WTC11 (cell line): Measurements from ENCODE around the gene LEKR1.

Source experiments
- ATF6 ChIP-seq: sonication (generic); formaldehyde crosslinking; IDR thresholded peaks from 2 replicates; pipeline ENCODE4 v1.8.1; 2023; ENCODE audit warnings: mild to moderate bottlenecking, missing genetic modification reagents
- CTCF ChIP-seq: fragments of 200-600 bp; IDR thresholded peaks from 2 replicates; pipeline ENCODE4 v1.8.0; 2022; ENCODE audit warnings: antibody characterized with exemption
- JUN ChIP-seq: sonication (generic); formaldehyde crosslinking; IDR thresholded peaks from 2 replicates; pipeline ENCODE4 v1.8.0; 2023; ENCODE audit warnings: mild to moderate bottlenecking, missing genetic modification reagents
- RELA ChIP-seq: sonication (generic); formaldehyde crosslinking; IDR thresholded peaks from 2 replicates; pipeline ENCODE4 v1.8.1; 2022; ENCODE audit warnings: missing genetic modification reagents, mild to moderate bottlenecking, borderline replicate concordance
- SMAD3 ChIP-seq: sonication (generic); formaldehyde crosslinking; IDR thresholded peaks from 2 replicates; pipeline ENCODE4 v1.8.0; 2022; ENCODE audit warnings: missing genetic modification reagents, mild to moderate bottlenecking, borderline replicate concordance
- TF ChIP-seq, protein P1 (sequence below): sonication (generic); formaldehyde crosslinking; IDR thresholded peaks from 2 replicates; pipeline ENCODE4 v1.8.0; 2022; ENCODE audit warnings: mild to moderate bottlenecking, missing genetic modification reagents
- TF ChIP-seq, protein P2 (sequence below): sonication (generic); formaldehyde crosslinking; IDR thresholded peaks from 2 replicates; pipeline ENCODE4 v1.8.1; 2022; ENCODE audit warnings: mild to moderate bottlenecking, missing genetic modification reagents, moderate library complexity, borderline replicate concordance

DNA sequence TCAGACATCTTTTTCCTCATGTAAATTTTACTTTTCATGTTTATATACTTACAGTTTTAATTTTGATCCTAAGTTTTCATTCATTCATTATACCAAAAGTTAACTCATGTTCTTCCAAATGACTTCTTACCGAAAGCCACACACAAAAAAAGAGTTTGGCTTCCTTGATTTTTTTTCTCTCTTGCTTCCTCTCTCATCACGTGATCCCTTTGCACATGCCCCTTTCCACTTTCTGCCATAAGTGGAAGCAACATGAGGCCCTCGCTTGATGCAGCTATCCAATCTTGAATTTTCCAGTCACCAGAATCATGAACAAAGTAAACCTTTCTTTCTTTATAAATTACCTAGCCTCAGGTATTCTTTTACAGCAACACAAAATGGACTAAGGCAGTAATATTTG is 93.7 kb downstream of the LEKR1 start:
- TF ChIP-seq CTCF (no peak), RELA (CRISPR knock-in tag) (no peak), SMAD3 (no peak), ATF6 (CRISPR knock-in tag) (no peak), JUN (CRISPR knock-in tag) (no peak)
- TF ChIP-seq, protein P1, sequence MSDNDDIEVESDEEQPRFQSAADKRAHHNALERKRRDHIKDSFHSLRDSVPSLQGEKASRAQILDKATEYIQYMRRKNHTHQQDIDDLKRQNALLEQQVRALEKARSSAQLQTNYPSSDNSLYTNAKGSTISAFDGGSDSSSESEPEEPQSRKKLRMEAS (CRISPR knock-in tag): no peak
- TF ChIP-seq, protein P2, sequence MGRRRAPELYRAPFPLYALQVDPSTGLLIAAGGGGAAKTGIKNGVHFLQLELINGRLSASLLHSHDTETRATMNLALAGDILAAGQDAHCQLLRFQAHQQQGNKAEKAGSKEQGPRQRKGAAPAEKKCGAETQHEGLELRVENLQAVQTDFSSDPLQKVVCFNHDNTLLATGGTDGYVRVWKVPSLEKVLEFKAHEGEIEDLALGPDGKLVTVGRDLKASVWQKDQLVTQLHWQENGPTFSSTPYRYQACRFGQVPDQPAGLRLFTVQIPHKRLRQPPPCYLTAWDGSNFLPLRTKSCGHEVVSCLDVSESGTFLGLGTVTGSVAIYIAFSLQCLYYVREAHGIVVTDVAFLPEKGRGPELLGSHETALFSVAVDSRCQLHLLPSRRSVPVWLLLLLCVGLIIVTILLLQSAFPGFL: no peak
